K562 (cell line): ENCODE data around the gene PRRC2A. TPM values are rescaled to one million over a fixed set of nuclear protein-coding genes. Genes with fewer than 3 reads are reported as not detected.

Experiments used
- CHD1 ChIP-seq: fragments of 200-600 bp; sonication (generic); IDR thresholded peaks from one replicate; pipeline ENCODE4 v1.6.1; 2012; ENCODE audit warnings: mild to moderate bottlenecking, moderate library complexity, low read length, inconsistent platforms
- ELF1 ChIP-seq: fragments of 200-800 bp; sonication (Bioruptor generic); IDR thresholded peaks from 2 replicates; pipeline ENCODE4 v1.6.1; 2016; ENCODE audit warnings: missing genetic modification characterization, missing compliant biosample characterization
- ETV6 ChIP-seq, 3 experiments: fragments of 150-350 bp in 1 of 3; sonication (generic) in 1 of 3; formaldehyde crosslinking in 1 of 3; IDR thresholded peaks; 2 replicates each; pipeline versions ENCODE4 v1.6.1 to v1.8.0; 2014 to 2022; ENCODE audit warnings: borderline replicate concordance in 2 of 3, low read depth in 2 of 3, antibody characterized with exemption in 1 of 3, low read length in 1 of 3, mild to moderate bottlenecking in 1 of 3, missing genetic modification reagents in 1 of 3
- SIN3A ChIP-seq, 2 experiments: fragments of 150-350 bp in 1 of 2; IDR thresholded peaks; 2 replicates each; pipeline ENCODE4 v1.6.1; 2011 to 2016; ENCODE audit warnings: borderline replicate concordance in 2 of 2, low read depth in 2 of 2, low read length in 2 of 2, mild to moderate bottlenecking in 2 of 2, moderate library complexity in 2 of 2; ENCODE audit not compliant: control insufficient read depth in 1 of 2
- polyA plus RNA-seq, 8 experiments: library from polyadenylated mRNA; depleted of rRNA in 4 of 8; stranded (reverse) in 5 of 8; unstranded in 3 of 8; fragments of >200 nt; fragmentation: Nextera tagmentation in 2 of 8; fragmentation: Illumina TruSeq in 1 of 8; extraction: Ambion mirVana in 2 of 8; extraction: Trizol in 1 of 8; gene quantifications; 2 replicates each; pipeline versions ENCODE4 v1.2.1 to v1.2.3, GENCODE V29; 2011 to 2014; ENCODE audit warnings: inconsistent platforms in 1 of 8, missing spikeins in 1 of 8
- total RNA-seq, 7 experiments: library from RNA; depleted of rRNA in 6 of 7; stranded (reverse); fragments of >200 nt in 6 of 7; fragmentation: Illumina TruSeq in 2 of 7; extraction: Trizol in 2 of 7; gene quantifications; 2 replicates each; pipeline versions ENCODE4 v1.2.1 to v1.2.3, GENCODE V29; 2011 to 2021; ENCODE audit warnings: low replicate concordance in 1 of 7
- TF ChIP-seq, protein P1 (sequence below), 2 experiments: fragments of 450-650 bp; formaldehyde crosslinking in 1 of 2; IDR thresholded peaks; 2 replicates each; pipeline versions ENCODE4 v1.4.0 to v1.6.1; 2014 to 2020; ENCODE audit warnings: mild to moderate bottlenecking in 2 of 2, borderline replicate concordance in 1 of 2, low read depth in 1 of 2
- TF ChIP-seq, protein P2 (sequence below): IDR thresholded peaks from 2 replicates; pipeline ENCODE4 v1.6.1; 2014; ENCODE audit warnings: antibody characterized with exemption
- TF ChIP-seq, protein P3 (sequence below): fragments of 250-450 bp; sonication (Bioruptor Pico); IDR thresholded peaks from 2 replicates; pipeline ENCODE4 v1.5.1; 2021; ENCODE audit warnings: mild to moderate bottlenecking
- TF ChIP-seq, protein P4 (sequence below): sonication (generic); formaldehyde crosslinking; IDR thresholded peaks from 2 replicates; pipeline ENCODE4 v1.8.0; 2023; ENCODE audit warnings: mild to moderate bottlenecking, missing genetic modification reagents

The PRRC2A gene
- total and polyA plus RNA-seq, 9 of the 15 experiments (the other 6 are each of a cell fraction or from before 2014, with no cell fraction given) = 1.0 to 332 (median 63.0) TPM

DNA sequence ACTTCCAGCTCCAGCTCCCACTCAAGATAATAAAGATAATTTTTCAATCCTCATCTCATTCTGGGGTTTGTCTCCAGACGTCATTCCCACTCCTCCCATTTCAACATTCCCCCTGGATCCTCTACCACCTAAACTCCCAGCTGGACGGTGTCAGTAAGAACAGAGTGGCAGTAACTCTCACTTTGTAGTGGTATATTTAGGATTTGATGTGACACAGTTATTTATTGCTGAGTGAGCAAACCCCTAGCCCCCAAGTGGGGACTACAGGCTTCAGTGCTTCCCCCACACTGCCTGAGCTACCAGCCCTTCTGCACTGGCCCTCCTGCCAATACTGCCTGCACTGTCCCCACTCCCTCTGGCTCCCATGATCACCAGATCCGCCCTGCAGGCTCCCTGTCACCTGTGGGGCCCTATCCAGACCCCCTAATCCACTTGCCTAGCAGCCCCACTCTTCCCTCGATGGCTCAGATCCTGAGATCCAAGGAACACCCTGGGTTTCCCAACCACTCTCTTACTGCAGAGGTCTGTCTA, 37.7 kb downstream of the PRRC2A start (continued):
- TF ChIP-seq, protein P1, sequence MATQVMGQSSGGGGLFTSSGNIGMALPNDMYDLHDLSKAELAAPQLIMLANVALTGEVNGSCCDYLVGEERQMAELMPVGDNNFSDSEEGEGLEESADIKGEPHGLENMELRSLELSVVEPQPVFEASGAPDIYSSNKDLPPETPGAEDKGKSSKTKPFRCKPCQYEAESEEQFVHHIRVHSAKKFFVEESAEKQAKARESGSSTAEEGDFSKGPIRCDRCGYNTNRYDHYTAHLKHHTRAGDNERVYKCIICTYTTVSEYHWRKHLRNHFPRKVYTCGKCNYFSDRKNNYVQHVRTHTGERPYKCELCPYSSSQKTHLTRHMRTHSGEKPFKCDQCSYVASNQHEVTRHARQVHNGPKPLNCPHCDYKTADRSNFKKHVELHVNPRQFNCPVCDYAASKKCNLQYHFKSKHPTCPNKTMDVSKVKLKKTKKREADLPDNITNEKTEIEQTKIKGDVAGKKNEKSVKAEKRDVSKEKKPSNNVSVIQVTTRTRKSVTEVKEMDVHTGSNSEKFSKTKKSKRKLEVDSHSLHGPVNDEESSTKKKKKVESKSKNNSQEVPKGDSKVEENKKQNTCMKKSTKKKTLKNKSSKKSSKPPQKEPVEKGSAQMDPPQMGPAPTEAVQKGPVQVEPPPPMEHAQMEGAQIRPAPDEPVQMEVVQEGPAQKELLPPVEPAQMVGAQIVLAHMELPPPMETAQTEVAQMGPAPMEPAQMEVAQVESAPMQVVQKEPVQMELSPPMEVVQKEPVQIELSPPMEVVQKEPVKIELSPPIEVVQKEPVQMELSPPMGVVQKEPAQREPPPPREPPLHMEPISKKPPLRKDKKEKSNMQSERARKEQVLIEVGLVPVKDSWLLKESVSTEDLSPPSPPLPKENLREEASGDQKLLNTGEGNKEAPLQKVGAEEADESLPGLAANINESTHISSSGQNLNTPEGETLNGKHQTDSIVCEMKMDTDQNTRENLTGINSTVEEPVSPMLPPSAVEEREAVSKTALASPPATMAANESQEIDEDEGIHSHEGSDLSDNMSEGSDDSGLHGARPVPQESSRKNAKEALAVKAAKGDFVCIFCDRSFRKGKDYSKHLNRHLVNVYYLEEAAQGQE (IDR thresholded peaks at IDR 0.05; ENCODE audit: borderline replicate concordance) = 0 out of 2 replicates have a peak, but pooled peaks have one; percentile 1
- TF ChIP-seq, protein P1 (CRISPR knock-in tag; IDR thresholded peaks at IDR 0.05; ENCODE audit: low read depth) = no peak
- TF ChIP-seq ETV6 (IDR thresholded peaks at IDR 0.05; ENCODE audit: borderline replicate concordance in 1 of 2, low read depth in 2 of 2, low read length in 1 of 2) = no peak
- TF ChIP-seq ETV6 (CRISPR knock-in tag; IDR thresholded peaks at IDR 0.05; ENCODE audit: borderline replicate concordance) = 0 out of 2 replicates have a peak, but pooled peaks have one; percentile 60
- TF ChIP-seq ELF1 (tag) = no peak
- TF ChIP-seq, protein P2, sequence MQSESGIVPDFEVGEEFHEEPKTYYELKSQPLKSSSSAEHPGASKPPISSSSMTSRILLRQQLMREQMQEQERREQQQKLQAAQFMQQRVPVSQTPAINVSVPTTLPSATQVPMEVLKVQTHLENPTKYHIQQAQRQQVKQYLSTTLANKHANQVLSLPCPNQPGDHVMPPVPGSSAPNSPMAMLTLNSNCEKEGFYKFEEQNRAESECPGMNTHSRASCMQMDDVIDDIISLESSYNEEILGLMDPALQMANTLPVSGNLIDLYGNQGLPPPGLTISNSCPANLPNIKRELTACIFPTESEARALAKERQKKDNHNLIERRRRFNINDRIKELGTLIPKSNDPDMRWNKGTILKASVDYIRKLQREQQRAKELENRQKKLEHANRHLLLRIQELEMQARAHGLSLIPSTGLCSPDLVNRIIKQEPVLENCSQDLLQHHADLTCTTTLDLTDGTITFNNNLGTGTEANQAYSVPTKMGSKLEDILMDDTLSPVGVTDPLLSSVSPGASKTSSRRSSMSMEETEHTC = 0 out of 2 replicates have a peak, but pooled peaks have one; percentile 34
- TF ChIP-seq, protein P3, sequence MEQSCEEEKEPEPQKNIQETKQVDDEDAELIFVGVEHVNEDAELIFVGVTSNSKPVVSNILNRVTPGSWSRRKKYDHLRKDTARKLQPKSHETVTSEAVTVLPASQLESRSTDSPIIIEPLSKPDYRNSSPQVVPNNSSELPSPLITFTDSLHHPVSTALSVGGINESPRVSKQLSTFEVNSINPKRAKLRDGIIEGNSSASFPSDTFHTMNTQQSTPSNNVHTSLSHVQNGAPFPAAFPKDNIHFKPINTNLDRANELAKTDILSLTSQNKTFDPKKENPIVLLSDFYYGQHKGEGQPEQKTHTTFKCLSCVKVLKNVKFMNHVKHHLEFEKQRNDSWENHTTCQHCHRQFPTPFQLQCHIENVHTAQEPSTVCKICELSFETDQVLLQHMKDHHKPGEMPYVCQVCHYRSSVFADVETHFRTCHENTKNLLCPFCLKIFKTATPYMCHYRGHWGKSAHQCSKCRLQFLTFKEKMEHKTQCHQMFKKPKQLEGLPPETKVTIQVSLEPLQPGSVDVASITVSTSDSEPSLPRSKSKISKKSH (CRISPR knock-in tag) = no peak
- TF ChIP-seq SIN3A (IDR thresholded peaks at IDR 0.05; ENCODE audit: borderline replicate concordance in 2 of 2, control insufficient read depth in 1 of 2, low read depth in 2 of 2, low read length in 2 of 2) = peak in 1 of 2 experiments; percentile 52; a peak in 1 of 4 replicates
- TF ChIP-seq, protein P4, sequence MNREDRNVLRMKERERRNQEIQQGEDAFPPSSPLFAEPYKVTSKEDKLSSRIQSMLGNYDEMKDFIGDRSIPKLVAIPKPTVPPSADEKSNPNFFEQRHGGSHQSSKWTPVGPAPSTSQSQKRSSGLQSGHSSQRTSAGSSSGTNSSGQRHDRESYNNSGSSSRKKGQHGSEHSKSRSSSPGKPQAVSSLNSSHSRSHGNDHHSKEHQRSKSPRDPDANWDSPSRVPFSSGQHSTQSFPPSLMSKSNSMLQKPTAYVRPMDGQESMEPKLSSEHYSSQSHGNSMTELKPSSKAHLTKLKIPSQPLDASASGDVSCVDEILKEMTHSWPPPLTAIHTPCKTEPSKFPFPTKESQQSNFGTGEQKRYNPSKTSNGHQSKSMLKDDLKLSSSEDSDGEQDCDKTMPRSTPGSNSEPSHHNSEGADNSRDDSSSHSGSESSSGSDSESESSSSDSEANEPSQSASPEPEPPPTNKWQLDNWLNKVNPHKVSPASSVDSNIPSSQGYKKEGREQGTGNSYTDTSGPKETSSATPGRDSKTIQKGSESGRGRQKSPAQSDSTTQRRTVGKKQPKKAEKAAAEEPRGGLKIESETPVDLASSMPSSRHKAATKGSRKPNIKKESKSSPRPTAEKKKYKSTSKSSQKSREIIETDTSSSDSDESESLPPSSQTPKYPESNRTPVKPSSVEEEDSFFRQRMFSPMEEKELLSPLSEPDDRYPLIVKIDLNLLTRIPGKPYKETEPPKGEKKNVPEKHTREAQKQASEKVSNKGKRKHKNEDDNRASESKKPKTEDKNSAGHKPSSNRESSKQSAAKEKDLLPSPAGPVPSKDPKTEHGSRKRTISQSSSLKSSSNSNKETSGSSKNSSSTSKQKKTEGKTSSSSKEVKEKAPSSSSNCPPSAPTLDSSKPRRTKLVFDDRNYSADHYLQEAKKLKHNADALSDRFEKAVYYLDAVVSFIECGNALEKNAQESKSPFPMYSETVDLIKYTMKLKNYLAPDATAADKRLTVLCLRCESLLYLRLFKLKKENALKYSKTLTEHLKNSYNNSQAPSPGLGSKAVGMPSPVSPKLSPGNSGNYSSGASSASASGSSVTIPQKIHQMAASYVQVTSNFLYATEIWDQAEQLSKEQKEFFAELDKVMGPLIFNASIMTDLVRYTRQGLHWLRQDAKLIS (CRISPR knock-in tag) = no peak
- peak; percentile 37 for TF ChIP-seq CHD1
